T-helper 1 cell treated with Interleukin-12 subunit alpha and Interleukin-12 subunit beta and Interleukin-4 antibody, amounts not matched to agents 30 μg/mL and 1 μg/mL, for 36 hours (primary cell): ENCODE measurements around the gene NRG2.

ENCODE experiments used
- H3K27ac Mint-ChIP-seq: one replicate; pipeline ENCODE4 v1.8.0; 2021; ENCODE audit warnings: mild to moderate bottlenecking, mixed read lengths
- H3K27me3 Mint-ChIP-seq: one replicate; pipeline ENCODE4 v1.8.0; 2021; ENCODE audit warnings: low read depth, mixed read lengths
- H3K36me3 Mint-ChIP-seq: one replicate; pipeline ENCODE4 v1.8.0; 2021; ENCODE audit warnings: low read depth, mixed read lengths
- H3K4me1 Mint-ChIP-seq: one replicate; pipeline ENCODE4 v1.8.0; 2021; ENCODE audit warnings: low read depth, mixed read lengths
- H3K4me3 Mint-ChIP-seq: one replicate; pipeline ENCODE4 v1.8.0; 2021; ENCODE audit warnings: mild to moderate bottlenecking, moderate library complexity, mixed read lengths
- H3K9me3 Mint-ChIP-seq: one replicate; pipeline ENCODE4 v1.8.0; 2021; ENCODE audit warnings: mixed read lengths

NRG2 gene

DNA sequence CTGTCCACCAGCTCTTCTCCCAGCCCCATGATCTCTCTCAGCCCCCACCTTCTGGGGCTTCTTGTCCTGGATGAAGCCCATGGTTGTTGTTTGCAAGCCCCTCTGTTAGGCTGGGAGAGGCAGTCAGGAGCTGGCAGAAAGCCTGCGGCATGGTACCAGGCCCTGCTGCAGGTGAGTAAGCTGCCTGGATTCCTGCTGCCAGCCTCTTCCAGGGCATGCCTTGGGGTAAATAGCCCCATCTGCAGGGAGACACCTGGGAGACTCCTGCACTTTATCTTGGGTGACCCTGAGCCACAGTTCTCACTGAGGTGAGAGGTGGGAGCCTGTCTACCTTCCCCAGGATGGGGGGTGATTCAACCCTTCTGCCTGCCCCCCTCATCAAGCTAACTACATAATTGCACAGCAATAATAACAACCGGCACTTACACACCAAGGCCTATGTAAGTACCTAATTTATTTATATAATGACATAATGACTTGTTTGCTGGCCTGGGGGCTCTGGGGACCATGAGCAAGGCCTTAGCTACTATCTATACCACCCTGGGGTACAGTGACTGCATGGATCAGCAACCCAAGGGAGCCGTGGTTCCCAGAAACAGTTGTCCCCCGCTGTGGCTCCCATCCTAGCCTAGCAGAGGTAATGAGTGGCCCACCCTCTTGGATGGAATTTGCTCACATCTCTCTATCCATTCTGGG lies 131.5 kb downstream of the NRG2 start:
- no peaks in the 10 kb centered on the region for H3K36me3 Mint-ChIP-seq
- no peaks in the 10 kb centered on the region for H3K9me3 Mint-ChIP-seq
- H3K27ac Mint-ChIP-seq = no peak overlapping the region
- no peaks in the 10 kb centered on the region for H3K4me1 Mint-ChIP-seq
- peaks cover 5% of the 10 kb centered on the region for H3K27me3 Mint-ChIP-seq
- no peak overlapping the region for H3K4me3 Mint-ChIP-seq

DNA sequence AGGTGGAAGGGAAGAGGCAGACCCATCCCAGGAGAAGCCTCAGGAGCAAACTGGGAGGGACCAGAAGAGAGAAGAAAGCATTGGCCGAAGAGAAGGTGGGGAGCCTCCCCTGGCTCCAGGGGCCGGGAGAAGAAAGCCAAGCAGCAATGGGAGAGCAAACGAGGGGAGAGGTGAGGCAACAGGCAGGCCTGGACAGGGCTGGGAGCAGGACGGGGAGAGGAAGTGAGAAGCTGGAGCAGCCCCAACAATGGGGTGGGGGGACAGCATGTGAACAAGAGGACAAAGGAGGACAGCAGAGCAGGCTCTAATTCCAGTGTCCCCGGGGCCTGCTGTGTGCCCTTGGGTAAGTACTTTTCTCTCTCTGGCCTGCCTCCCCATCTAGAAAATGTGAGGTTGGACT lies 132.2 kb downstream of the NRG2 start:
- no peaks in the 10 kb centered on the region for H3K36me3 Mint-ChIP-seq
- no peaks in the 10 kb centered on the region for H3K9me3 Mint-ChIP-seq
- peaks cover 4% of the 10 kb centered on the region for H3K27me3 Mint-ChIP-seq
- H3K4me3 Mint-ChIP-seq = no peak overlapping the region
- no peaks in the 10 kb centered on the region for H3K4me1 Mint-ChIP-seq
- no peak overlapping the region for H3K27ac Mint-ChIP-seq

- no peaks in the 10 kb centered on the region for H3K36me3 Mint-ChIP-seq
- no peaks in the 10 kb centered on the region for H3K27me3 Mint-ChIP-seq
- H3K9me3 Mint-ChIP-seq = no peaks in the 10 kb centered on the region
These were observed 133.1 kb downstream of the NRG2 start for GRCh38 chr5:139910036-139910435.

GRCh38 chr5:139908749-139909148 lies 134.3 kb downstream of the NRG2 start:
- Mint-ChIP-seq H3K9me3 (no peaks in the 10 kb centered on the region), H3K4me1 (no peaks in the 10 kb centered on the region), H3K36me3 (no peaks in the 10 kb centered on the region), H3K27ac (no peak overlapping the region), H3K27me3 (peaks cover under 1% of the 10 kb centered on the region), H3K4me3 (no peak overlapping the region)

More at GRCh38 chr5:139910036-139910435, 133.1 kb downstream of the NRG2 start:
- no peaks in the 10 kb centered on the region for H3K4me1 Mint-ChIP-seq
- no peak overlapping the region for H3K27ac Mint-ChIP-seq
- H3K4me3 Mint-ChIP-seq = no peak overlapping the region

DNA sequence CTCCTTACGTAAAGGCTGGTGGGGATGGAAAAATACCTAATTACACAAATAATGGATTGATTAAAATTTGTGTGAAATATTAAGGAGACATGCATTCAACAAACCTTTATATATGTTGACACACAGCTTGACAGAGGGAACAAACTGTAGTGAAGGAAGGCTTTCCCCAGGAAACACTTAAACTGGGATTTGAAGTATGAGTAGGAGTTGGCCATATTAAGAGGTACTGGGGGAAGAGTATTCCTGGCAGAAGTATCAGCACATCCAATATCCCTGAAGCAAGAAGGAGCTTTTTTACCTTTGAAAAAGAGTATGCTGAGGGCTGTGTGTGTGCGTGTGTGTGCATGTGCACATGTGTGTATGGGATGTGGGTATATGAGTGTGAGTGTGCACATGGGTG lies 136.4 kb downstream of the NRG2 start:
- peaks cover 19% of the 10 kb centered on the region for H3K27me3 Mint-ChIP-seq
- no peak overlapping the region for H3K4me3 Mint-ChIP-seq
- H3K4me1 Mint-ChIP-seq = no peaks in the 10 kb centered on the region
- H3K9me3 Mint-ChIP-seq = no peaks in the 10 kb centered on the region
- no peaks in the 10 kb centered on the region for H3K36me3 Mint-ChIP-seq
- H3K27ac Mint-ChIP-seq = no peak overlapping the region

GRCh38 chr5:139904816-139905661 lies 138.1 kb downstream of the NRG2 start:
- Mint-ChIP-seq H3K9me3 (no peaks in the 10 kb centered on the region), H3K36me3 (no peaks in the 10 kb centered on the region), H3K27ac (no peak overlapping the region), H3K4me1 (no peaks in the 10 kb centered on the region), H3K27me3 (peaks cover 32% of the 10 kb centered on the region), H3K4me3 (no peak overlapping the region)

GRCh38 chr5:139904566-139904815 lies 138.6 kb downstream of the NRG2 start:
- no peaks in the 10 kb centered on the region for H3K36me3 Mint-ChIP-seq
- peaks cover 34% of the 10 kb centered on the region for H3K27me3 Mint-ChIP-seq
- no peak overlapping the region for H3K4me3 Mint-ChIP-seq
- no peaks in the 10 kb centered on the region for H3K9me3 Mint-ChIP-seq
- H3K27ac Mint-ChIP-seq = no peak overlapping the region
- H3K4me1 Mint-ChIP-seq = no peaks in the 10 kb centered on the region

- Mint-ChIP-seq H3K9me3 (no peaks in the 10 kb centered on the region), H3K27me3 (peaks cover 34% of the 10 kb centered on the region), H3K4me1 (no peaks in the 10 kb centered on the region), H3K27ac (no peak overlapping the region), H3K4me3 (no peak overlapping the region), H3K36me3 (no peaks in the 10 kb centered on the region)
These were observed 139.1 kb downstream of the NRG2 start for GRCh38 chr5:139903795-139904565.

DNA sequence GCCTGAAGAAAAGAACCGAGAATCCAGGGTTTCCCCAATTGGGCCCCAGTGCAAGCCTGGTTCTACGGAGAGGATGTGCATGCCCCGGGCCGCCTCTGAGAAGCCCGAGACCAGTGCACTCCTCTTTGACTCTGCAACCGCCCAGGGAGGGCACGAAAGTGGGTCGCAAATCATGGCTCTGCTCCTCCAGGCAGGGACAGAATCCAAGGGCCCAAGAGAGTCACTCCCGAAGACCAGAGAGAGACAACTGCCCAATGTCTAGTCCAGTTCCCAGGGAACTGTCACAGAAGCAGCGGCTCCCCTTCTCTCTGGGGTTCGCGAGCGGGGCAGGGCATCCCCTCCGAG lies 139.7 kb downstream of the NRG2 start:
- no peaks in the 10 kb centered on the region for H3K9me3 Mint-ChIP-seq
- peaks cover 34% of the 10 kb centered on the region for H3K27me3 Mint-ChIP-seq
- no peak overlapping the region for H3K4me3 Mint-ChIP-seq
- H3K4me1 Mint-ChIP-seq = no peaks in the 10 kb centered on the region
- no peak overlapping the region for H3K27ac Mint-ChIP-seq
- H3K36me3 Mint-ChIP-seq = no peaks in the 10 kb centered on the region

- Mint-ChIP-seq H3K36me3 (no peaks in the 10 kb centered on the region), H3K4me3 (no peak overlapping the region), H3K9me3 (no peaks in the 10 kb centered on the region), H3K27me3 (peaks cover 34% of the 10 kb centered on the region), H3K27ac (no peak overlapping the region), H3K4me1 (no peaks in the 10 kb centered on the region)
These were observed 141.1 kb downstream of the NRG2 start for GRCh38 chr5:139901986-139902385.

DNA sequence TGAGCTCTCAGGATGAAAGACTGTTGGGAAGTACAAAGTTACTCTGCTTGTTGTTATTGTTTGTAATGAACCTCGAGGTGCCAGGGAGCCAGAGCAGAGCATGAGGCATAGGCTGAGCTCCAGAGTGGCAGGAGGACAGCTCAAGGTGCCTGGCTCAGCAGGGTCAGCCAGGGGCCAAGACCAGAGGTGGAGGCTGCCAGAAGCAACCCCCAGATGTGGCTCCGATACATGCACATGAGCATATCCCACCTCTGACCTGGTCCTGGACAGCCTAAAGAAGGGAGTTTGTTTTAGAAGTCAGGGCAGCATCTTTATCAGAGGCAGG lies 141.9 kb downstream of the NRG2 start:
- no peaks in the 10 kb centered on the region for H3K4me1 Mint-ChIP-seq
- no peaks in the 10 kb centered on the region for H3K36me3 Mint-ChIP-seq
- H3K9me3 Mint-ChIP-seq = no peaks in the 10 kb centered on the region
- H3K27me3 Mint-ChIP-seq = peaks cover 34% of the 10 kb centered on the region
- H3K4me3 Mint-ChIP-seq = no peak overlapping the region
- no peak overlapping the region for H3K27ac Mint-ChIP-seq

DNA sequence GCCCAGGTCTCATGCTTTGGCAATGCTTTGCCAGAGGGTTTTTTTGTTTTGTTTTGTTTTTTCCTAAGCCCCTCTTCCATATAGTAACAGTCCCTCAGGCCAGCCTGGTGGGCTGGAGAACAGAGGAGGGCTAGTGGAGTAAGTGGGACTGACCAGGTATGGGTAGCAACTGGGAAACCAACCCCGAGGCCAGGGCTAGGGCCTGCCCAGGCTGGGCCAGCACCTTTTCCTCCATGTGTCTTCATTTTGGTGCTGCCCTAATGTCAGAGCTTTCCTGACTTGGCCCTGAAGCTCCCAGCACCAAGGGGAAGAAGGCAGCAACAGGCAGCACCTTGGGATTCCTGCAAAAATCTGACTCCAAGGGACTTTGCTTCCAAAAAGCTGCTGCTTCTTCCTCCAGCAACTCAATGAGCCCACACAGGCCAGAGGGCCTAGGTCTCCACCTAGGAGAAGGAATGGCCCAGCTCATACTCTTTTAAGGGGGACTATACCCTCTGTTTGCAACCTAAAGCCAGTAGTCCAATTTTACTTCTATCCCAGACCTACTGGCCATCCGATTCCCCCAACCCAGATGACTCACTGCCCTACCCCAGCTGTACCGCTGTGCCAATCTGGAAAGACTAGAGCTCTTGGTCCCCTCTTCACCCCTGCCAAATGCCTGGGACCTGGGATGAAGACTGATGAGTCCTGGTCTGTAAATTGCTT lies 142.4 kb downstream of the NRG2 start:
- Mint-ChIP-seq H3K27me3 (peaks cover 34% of the 10 kb centered on the region), H3K9me3 (no peaks in the 10 kb centered on the region), H3K4me3 (no peak overlapping the region)

GRCh38 chr5:139898981-139899380 lies 144.1 kb downstream of the NRG2 start:
- Mint-ChIP-seq H3K27me3 (peaks cover 34% of the 10 kb centered on the region), H3K36me3 (no peaks in the 10 kb centered on the region), H3K9me3 (no peaks in the 10 kb centered on the region), H3K4me1 (no peaks in the 10 kb centered on the region), H3K27ac (no peak overlapping the region), H3K4me3 (no peak overlapping the region)

More for the DNA sequence above, 142.4 kb downstream of the NRG2 start:
- H3K27ac Mint-ChIP-seq = no peak overlapping the region
- H3K36me3 Mint-ChIP-seq = no peaks in the 10 kb centered on the region
- no peaks in the 10 kb centered on the region for H3K4me1 Mint-ChIP-seq

DNA sequence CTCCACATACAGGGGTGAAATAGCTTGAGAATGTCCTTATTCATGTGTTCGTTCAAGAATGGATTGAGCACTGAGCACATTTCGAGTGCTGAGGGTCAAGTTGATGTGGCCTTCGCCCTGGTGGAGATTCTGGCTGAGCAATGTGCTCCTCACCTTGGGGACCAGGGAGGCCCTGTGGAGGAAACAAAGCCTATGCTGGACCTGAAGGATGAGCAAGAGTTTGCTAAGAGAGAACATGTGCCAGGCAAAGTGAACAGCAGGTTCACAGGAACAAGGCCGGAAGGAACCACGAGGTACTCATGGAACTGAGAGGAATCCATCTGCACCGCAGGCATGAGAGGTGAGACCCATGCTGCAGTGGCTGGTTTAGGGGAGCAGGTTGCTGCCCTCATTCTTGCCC lies 145.1 kb downstream of the NRG2 start:
- H3K9me3 Mint-ChIP-seq = no peaks in the 10 kb centered on the region
- H3K27ac Mint-ChIP-seq = no peak overlapping the region

More for the DNA sequence above, 145.1 kb downstream of the NRG2 start:
- H3K4me1 Mint-ChIP-seq = no peaks in the 10 kb centered on the region
- no peak overlapping the region for H3K4me3 Mint-ChIP-seq
- H3K27me3 Mint-ChIP-seq = peaks cover 27% of the 10 kb centered on the region
- H3K36me3 Mint-ChIP-seq = no peaks in the 10 kb centered on the region
